Omental fat pad (tissue), 4 donors: ENCODE measurements around the gene KLC1. TPM values are rescaled to one million over a fixed set of nuclear protein-coding genes. Genes with fewer than 3 reads are reported as not detected.

ENCODE experiments used
- ATAC-seq: fragments of 150-250 bp; one replicate; pipeline ENCODE4 v1.9.1; 2016; ENCODE audit warnings: mild to moderate bottlenecking, moderate library complexity; ENCODE audit not compliant: low FRiP score
- DNase-seq: peaks from one replicate; pipeline ENCODE4 v3.0.0-alpha.2; 2019; ENCODE audit warnings: low spot score
- total RNA-seq, 4 donors: library from RNA; depleted of rRNA; stranded (reverse); fragments of >200 nt; gene quantifications; one replicate each; pipeline ENCODE4 v1.1.0, GENCODE V29; 2016
- TF ChIP-seq, protein P1 (sequence below), 3 donors: fragments of 450-650 bp; IDR thresholded peaks; one replicate each; pipeline ENCODE4 v1.5.1; 2016 to 2017; ENCODE audit warnings: antibody characterized with exemption in 3 of 3, mild to moderate bottlenecking in 3 of 3, moderate library complexity in 2 of 3

The KLC1 gene
- total RNA-seq, 4 donors from 2014 or later: 195 to 349 (median 289) TPM

DNA sequence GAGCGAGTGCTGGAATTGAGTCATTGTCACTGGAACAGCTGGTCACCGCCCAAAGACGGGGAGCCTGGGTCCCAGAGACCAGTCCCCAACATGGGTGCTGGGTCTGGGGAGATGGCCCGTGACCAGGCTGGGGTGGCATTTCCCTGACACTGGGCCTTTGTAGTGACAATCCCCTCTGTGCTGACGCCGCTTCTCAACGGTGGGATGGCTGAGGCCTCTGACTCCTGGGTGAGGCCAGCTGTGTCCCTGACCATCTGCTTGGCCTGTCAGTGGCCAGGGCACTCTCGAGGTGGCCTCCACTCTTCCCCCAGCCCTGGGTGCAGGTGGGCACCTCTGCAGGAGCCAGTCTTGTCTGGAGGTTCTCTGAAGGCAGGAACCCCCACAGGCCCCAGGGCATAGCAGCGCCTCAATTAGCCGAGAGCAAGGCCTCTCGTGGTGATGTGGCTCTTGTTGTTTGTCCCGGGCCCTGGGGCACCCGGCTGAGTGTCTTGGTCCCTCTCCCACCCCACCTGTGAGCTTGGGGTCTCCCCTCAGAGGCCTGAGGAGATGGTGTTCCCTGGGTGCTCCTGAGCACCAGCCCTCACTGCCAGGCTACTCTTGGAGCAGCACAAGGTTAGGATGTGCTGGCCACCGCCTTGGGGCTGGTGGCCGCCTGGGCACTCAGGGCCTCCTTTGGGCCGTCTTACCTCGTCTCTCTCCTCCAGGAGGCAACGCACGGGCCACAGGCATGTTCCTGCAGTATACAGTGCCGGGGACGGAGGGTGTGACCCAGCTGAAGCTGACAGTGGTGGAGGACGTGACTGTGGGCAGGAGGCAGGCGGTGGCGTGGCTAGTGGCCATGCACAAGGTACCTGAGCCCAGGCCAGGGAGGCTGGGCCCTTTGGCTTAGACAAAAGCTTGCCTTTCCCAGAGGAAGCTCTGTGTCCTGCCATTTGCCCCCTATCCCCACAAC lies 103.2 kb downstream of the KLC1 start:
- ATAC-seq: no peak
- DNase-seq: no peak
- TF ChIP-seq, protein P1, sequence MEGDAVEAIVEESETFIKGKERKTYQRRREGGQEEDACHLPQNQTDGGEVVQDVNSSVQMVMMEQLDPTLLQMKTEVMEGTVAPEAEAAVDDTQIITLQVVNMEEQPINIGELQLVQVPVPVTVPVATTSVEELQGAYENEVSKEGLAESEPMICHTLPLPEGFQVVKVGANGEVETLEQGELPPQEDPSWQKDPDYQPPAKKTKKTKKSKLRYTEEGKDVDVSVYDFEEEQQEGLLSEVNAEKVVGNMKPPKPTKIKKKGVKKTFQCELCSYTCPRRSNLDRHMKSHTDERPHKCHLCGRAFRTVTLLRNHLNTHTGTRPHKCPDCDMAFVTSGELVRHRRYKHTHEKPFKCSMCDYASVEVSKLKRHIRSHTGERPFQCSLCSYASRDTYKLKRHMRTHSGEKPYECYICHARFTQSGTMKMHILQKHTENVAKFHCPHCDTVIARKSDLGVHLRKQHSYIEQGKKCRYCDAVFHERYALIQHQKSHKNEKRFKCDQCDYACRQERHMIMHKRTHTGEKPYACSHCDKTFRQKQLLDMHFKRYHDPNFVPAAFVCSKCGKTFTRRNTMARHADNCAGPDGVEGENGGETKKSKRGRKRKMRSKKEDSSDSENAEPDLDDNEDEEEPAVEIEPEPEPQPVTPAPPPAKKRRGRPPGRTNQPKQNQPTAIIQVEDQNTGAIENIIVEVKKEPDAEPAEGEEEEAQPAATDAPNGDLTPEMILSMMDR (IDR thresholded peaks at IDR 0.05): no peak

GRCh38 chr14:103732868-103733620 lies 104.0 kb downstream of the KLC1 start:
- no peak for DNase-seq
- TF ChIP-seq, protein P1 (IDR thresholded peaks at IDR 0.05): no peak
- no peak for ATAC-seq

DNA sequence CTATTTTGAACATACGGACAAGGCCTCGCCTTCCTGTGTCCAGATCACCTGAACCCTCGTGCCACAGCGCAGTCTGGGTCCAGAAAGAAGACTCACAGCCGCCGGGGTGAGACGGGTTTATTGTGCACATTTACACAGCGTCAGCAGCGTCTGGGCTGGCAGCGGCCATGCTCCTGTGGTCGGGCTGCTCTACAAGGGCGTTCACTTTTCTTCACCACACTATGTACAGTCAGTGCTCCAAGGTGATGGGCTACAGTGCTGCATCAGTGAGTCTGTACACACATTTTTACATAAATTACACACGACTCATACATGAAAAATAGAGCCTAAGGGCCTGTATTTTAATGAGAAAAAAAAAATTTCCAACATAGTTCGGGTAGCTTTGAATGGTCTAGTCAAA lies 104.6 kb downstream of the KLC1 start:
- no peak for ATAC-seq
- TF ChIP-seq, protein P1 (IDR thresholded peaks at IDR 0.05): no peak
- DNase-seq: no peak

DNA sequence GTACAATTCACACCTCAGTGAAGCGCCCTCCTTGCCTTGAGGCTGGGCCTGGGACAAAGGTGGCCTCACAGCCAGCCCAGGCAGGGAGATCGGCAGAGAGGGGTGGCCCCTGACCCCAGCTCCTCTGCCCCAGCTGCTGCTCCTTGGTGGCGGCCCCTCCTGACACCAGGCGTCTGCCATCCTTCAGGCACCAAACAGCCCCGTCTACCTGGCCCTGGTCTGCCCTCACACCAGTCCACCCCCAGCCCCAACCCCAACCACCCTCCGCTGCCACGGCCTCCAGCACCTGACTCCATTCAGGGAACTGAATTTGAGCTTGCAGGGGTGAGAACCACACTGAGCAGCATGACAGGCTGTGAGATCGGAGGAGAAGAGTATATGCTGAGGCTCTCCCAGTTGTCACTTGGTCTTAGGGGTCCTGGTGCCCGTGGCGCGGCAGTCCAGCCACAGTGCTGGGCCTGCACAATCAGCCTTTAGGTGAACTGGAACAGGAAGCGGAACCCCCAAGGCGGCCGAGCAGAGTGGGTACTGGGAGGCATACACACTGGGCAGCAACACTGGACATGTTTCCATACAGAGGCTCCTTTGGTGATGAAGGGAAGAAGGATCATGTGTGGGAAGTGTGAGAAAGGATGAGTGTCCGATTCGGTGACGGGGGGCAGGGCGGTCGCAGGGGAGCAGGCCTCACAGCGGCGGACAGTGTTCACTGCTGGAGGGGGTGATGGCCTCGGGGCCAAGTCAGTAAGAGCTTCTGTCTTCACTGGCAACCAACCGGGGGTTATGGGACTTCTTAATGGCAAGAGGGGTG lies 105.3 kb downstream of the KLC1 start:
- ATAC-seq (no peak), DNase-seq (no peak)
- TF ChIP-seq, protein P1 (IDR thresholded peaks at IDR 0.05): no peak

GRCh38 chr14:103735022-103735421 lies 106.0 kb downstream of the KLC1 start:
- ATAC-seq: no peak
- TF ChIP-seq, protein P1 (IDR thresholded peaks at IDR 0.05): no peak
- DNase-seq: no peak

- DNase-seq: no peak
- TF ChIP-seq, protein P1 (IDR thresholded peaks at IDR 0.05): no peak
- no peak for ATAC-seq
Measured at GRCh38 chr14:103735439-103735814, 106.4 kb downstream of the KLC1 start.
